OCI-LY3 (cell line): Measurements from ENCODE around the gene ARHGEF16.

ENCODE experiments used
- CTCF ChIP-seq: fragments of 200-600, 300-600 bp; sonication (generic); IDR thresholded peaks from 2 replicates; pipeline ENCODE4 v1.5.1; 2014; ENCODE audit warnings: antibody characterized with exemption, low read length, low read depth
- EZH2phosphoT487 ChIP-seq: fragments of 200-600 bp; shearing (Covaris generic); IDR thresholded peaks from 2 replicates; pipeline ENCODE4 v1.6.1; 2018; ENCODE audit warnings: antibody characterized with exemption, mixed run types, low read depth

GRCh38 chr1:3494321-3495308 is 40.1 kb downstream of the ARHGEF16 start:
- TF ChIP-seq CTCF (no peak), EZH2phosphoT487 (no peak)
